Left lung (tissue), 10 donors: ENCODE results near the gene CLDN4. TPM values are rescaled to one million over a fixed set of nuclear protein-coding genes. Genes with fewer than 3 reads are reported as not detected.

ENCODE experiments used
- ATAC-seq: fragments of 200-7000 bp; cut with Tn5 transposase; one replicate; pipeline ENCODE4 v1.9.1; 2020; ENCODE audit warnings: moderate library complexity
- DNase-seq, 4 donors: peaks; one replicate each; pipeline ENCODE4 v3.0.0-alpha.2; 2013 to 2020
- H3K27ac ChIP-seq, 2 donors: fragments of 200-600 bp; sonication (generic) in 1 of 2; one replicate each; pipeline versions ENCODE4 v1.5.0 to v1.8.0; 2020 to 2021
- H3K27me3 ChIP-seq, 2 donors: fragments of 200-600 bp; sonication (generic) in 1 of 2; one replicate each; pipeline versions ENCODE4 v1.5.0 to v1.8.0; 2020 to 2021
- H3K36me3 ChIP-seq, 2 donors: fragments of 200-600 bp; sonication (generic) in 1 of 2; one replicate each; pipeline versions ENCODE4 v1.5.0 to v1.8.0; 2020 to 2021
- H3K4me1 ChIP-seq, 2 donors: fragments of 200-600 bp; one replicate each; pipeline ENCODE4 v1.8.0; 2021
- H3K4me3 ChIP-seq, 2 donors: fragments of 200-600 bp; sonication (generic) in 1 of 2; one replicate each; pipeline versions ENCODE4 v1.5.0 to v1.8.0; 2020 to 2021; ENCODE audit warnings: mild to moderate bottlenecking in 1 of 2
- H3K9me3 ChIP-seq, 2 donors: fragments of 200-600 bp; sonication (generic) in 1 of 2; one replicate each; pipeline versions ENCODE4 v1.5.0 to v1.8.0; 2020 to 2021
- CTCF ChIP-seq, 2 donors: fragments of 200-600 bp; sonication (generic) in 1 of 2; IDR thresholded peaks; one replicate each; pipeline versions ENCODE4 v1.5.0 to v1.8.0; 2021; ENCODE audit warnings: antibody characterized with exemption in 2 of 2
- intact Hi-C, 2 donors: fragments of 100-400 bp; cut with DNase I; formaldehyde crosslinking; loops; one replicate each; pipeline versions ENCODE4 v1.11.2 to v1.14.2; 2022
- polyA plus RNA-seq, 6 donors: library from polyadenylated mRNA; unstranded; fragments of 120-200 nt; gene quantifications; one replicate each; pipeline ENCODE4 v1.2.1, GENCODE V29; 2013; ENCODE audit not compliant: insufficient read length in 6 of 6
- total RNA-seq, 2 donors: library from RNA; stranded (reverse); fragmentation: NEBNext Ultra II Directional; extraction: Animal tissue kit (Norgen Biotek cat#: 25700); gene quantifications; one replicate each; pipeline ENCODE4 v1.2.1, GENCODE V29; 2021
- donor health status: DM: no; HTN: yes; CAD: no.
- donor health status: DM: no; HTN: no; CAD: no.

Gene CLDN4
- total and polyA plus RNA-seq, 8 donors, result 67.1 to 219 (median 87.9) TPM

- intact Hi-C loops, result no loop called here
Observed at GRCh38 chr7:73850781-73851207, 20.0 kb downstream of the CLDN4 start.

DNA sequence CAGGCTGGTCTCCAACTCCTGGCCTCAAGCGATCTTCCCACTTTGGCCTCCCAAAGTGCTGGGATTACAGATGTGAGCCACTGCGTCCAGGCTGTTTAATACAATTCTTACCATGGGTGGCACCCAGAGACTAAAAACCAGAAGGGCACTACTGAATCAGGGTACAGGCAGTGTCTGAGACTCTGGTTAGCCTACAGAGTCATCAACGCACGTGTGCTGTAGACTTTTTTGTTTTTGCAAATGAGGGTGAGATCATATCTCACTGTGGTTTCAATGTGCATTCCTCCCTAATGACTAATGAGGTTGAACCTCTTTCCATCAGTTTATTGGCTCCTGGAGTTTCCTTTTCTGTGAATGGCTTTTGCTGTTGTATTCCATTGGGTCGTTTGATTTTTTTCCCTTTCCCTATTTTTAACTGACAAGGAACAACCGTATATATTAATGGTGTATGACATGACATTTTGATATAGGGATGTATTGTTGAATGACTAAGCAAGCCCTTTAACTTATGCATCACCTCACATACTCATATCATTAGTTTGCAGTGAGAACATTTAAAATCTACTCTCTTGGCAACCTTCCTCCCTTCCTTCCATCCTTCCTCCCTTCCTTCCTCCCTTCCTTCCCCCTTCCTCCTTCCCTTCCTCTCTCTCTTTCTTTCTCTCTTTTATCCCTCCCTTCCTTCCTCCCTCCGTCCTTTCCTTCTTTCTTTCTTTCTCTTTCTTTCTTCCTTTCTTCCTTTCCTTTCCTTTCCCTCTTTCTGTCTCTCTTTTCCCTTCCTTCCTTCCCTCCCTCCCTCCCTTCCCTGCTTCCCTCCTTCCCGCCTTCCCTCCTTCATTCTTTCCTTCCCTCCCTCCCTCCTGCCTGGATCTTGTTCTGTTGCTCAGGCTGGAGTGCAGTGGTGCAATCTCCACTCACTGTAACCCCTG, 20.9 kb downstream of the CLDN4 start:
- intact Hi-C loops, result no loop called here
- DNase-seq (no peak), ATAC-seq (peak; percentile 80)
- Histone ChIP-seq H3K27me3 (peaks cover 0 to 6% of the 10 kb centered on the region in 2 donors), H3K36me3 (no peaks in the 10 kb centered on the region), H3K9me3 (no peaks in the 10 kb centered on the region), H3K27ac (peak overlapping the region; percentile 74 to 82), H3K4me1 (peaks cover 15 to 20% of the 10 kb centered on the region in 2 donors), H3K4me3 (no peak overlapping the region)
- no peak for TF ChIP-seq CTCF (IDR thresholded peaks at IDR 0.05)

More at GRCh38 chr7:73850781-73851207, 20.0 kb downstream of the CLDN4 start:
- Histone ChIP-seq H3K4me1 (peaks cover 14 to 25% of the 10 kb centered on the region in 2 donors), H3K9me3 (no peaks in the 10 kb centered on the region), H3K4me3 (no peak overlapping the region), H3K27me3 (peaks cover 0 to 2% of the 10 kb centered on the region in 2 donors), H3K36me3 (no peaks in the 10 kb centered on the region), H3K27ac (peak overlapping the region; percentile 74 to 82)
- no peak for TF ChIP-seq CTCF (IDR thresholded peaks at IDR 0.05)
- DNase-seq, result peak in 1 of 4 donors; percentile 24
- peak; percentile 71 for ATAC-seq

- no peaks in the 10 kb centered on the region for H3K36me3 ChIP-seq
- H3K27ac ChIP-seq, result no peak overlapping the region
- H3K4me3 ChIP-seq, result no peak overlapping the region
- intact Hi-C loops, result no loop called here
- H3K9me3 ChIP-seq, result no peaks in the 10 kb centered on the region
- TF ChIP-seq CTCF (IDR thresholded peaks at IDR 0.05), result no peak
- ATAC-seq, result no peak
- H3K4me1 ChIP-seq, result peaks cover 15 to 20% of the 10 kb centered on the region in 2 donors
- peak in 1 of 4 donors; percentile 25 for DNase-seq
- peaks cover 0 to 10% of the 10 kb centered on the region in 2 donors for H3K27me3 ChIP-seq
Observed at GRCh38 chr7:73852500-73852899, 21.7 kb downstream of the CLDN4 start.

GRCh38 chr7:73856941-73857340, 26.1 kb downstream of the CLDN4 start:
- DNase-seq (peak in 1 of 4 donors; percentile 11), ATAC-seq (no peak)
- Histone ChIP-seq H3K4me3 (no peak overlapping the region), H3K9me3 (no peaks in the 10 kb centered on the region), H3K27me3 (peaks cover 0 to 10% of the 10 kb centered on the region in 2 donors), H3K36me3 (no peaks in the 10 kb centered on the region), H3K27ac (no peak overlapping the region), H3K4me1 (peaks cover 7 to 9% of the 10 kb centered on the region in 2 donors)
- TF ChIP-seq CTCF (IDR thresholded peaks at IDR 0.05), result no peak
- intact Hi-C loops, result loop anchor here in 1 of 2 donors (5.0 kb wide), 1 partner anchor 45 kb away; no protein-coding TSS in a partner anchor

DNA sequence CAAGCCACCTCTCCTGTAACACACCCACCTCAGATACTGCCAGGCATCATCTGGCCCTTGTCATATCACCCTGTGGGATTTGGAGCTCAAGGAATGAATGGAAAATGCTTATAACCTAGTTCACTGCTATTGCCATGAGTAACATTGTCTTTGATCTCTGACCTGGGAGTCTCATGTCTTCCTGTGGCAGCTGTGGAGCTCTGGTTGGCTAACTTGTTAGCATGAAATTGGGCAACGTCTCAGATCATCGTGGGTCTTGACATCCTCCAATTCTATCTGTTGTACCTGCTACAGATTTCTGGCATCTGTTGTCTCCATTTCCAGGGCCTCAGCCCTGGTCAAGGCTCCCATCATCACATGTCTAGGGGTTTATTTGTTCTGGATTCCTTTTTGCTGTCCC, 28.0 kb downstream of the CLDN4 start:
- Histone ChIP-seq H3K27me3 (peaks cover 0 to 10% of the 10 kb centered on the region in 2 donors), H3K4me1 (peaks cover 7 to 9% of the 10 kb centered on the region in 2 donors), H3K27ac (no peak overlapping the region), H3K9me3 (no peaks in the 10 kb centered on the region), H3K4me3 (no peak overlapping the region), H3K36me3 (no peaks in the 10 kb centered on the region)
- ATAC-seq (no peak), DNase-seq (no peak)
- intact Hi-C loops, result loop anchor here in 1 of 2 donors (5.0 kb wide), 1 partner anchor 47 kb away; no protein-coding TSS in a partner anchor
- TF ChIP-seq CTCF (IDR thresholded peaks at IDR 0.05), result no peak
